OCI-LY3 (cell line): Measurements from ENCODE around the gene TMEM19.

Experiments used
- H2AFZ ChIP-seq: fragments of 200-600, 300-600 bp; shearing (Covaris generic); 2 replicates; pipeline ENCODE4 v1.6.0; 2014; ENCODE audit warnings: antibody characterized with exemption, low read depth, low read length
- H3K27ac ChIP-seq: fragments of 200-600, 300-600 bp; sonication (generic); 2 replicates; pipeline ENCODE4 v1.5.1; 2014; ENCODE audit warnings: mild to moderate bottlenecking, low read length, moderate library complexity, mixed read lengths
- H3K27me3 ChIP-seq: fragments of 200-600, 300-600 bp; sonication (generic); 2 replicates; pipeline ENCODE4 v1.6.1; 2014; ENCODE audit warnings: low read depth, low read length, mixed read lengths
- H3K36me3 ChIP-seq: fragments of 200-600, 300-600 bp; sonication (generic); replicated peaks from 2 replicates; pipeline ENCODE3; 2014; ENCODE audit warnings: low read depth, low read length, mixed read lengths
- H3K4me1 ChIP-seq: fragments of 300-600, 200-600 bp; sonication (generic); 2 replicates; pipeline ENCODE4 v1.6.1; 2014; ENCODE audit warnings: low read length, mixed read lengths
- H3K4me2 ChIP-seq: fragments of 200-600, 300-600 bp; sonication (generic); 2 replicates; pipeline ENCODE4 v1.6.1; 2014; ENCODE audit warnings: low read length, mixed read lengths
- H3K4me3 ChIP-seq: fragments of 300-600, 200-600 bp; sonication (generic); 2 replicates; pipeline ENCODE4 v1.5.1; 2014; ENCODE audit warnings: antibody characterized with exemption, mild to moderate bottlenecking, low read length, moderate library complexity
- H3K79me2 ChIP-seq: fragments of 300-600, 200-600 bp; shearing (Covaris generic); 2 replicates; pipeline ENCODE4 v1.6.1; 2014; ENCODE audit warnings: mild to moderate bottlenecking, low read length, mixed read lengths
- H3K9ac ChIP-seq: fragments of 300-600, 200-600 bp; shearing (Covaris generic); 2 replicates; pipeline ENCODE4 v1.6.0; 2014; ENCODE audit warnings: mild to moderate bottlenecking, low read length, moderate library complexity
- H3K9me3 ChIP-seq: fragments of 200-600, 300-600 bp; shearing (Covaris generic); 2 replicates; pipeline ENCODE4 v1.6.1; 2014; ENCODE audit warnings: low read length, mixed read lengths; ENCODE audit not compliant: insufficient read depth
- H4K20me1 ChIP-seq: fragments of 200-600, 300-600 bp; sonication (generic); 2 replicates; pipeline ENCODE4 v1.6.1; 2016; ENCODE audit warnings: low read length, mixed read lengths; ENCODE audit not compliant: insufficient read depth
- EZH2phosphoT487 ChIP-seq: fragments of 200-600 bp; shearing (Covaris generic); IDR thresholded peaks from 2 replicates; pipeline ENCODE4 v1.6.1; 2018; ENCODE audit warnings: antibody characterized with exemption, mixed run types, low read depth
- TF ChIP-seq, protein P1 (sequence below): fragments of 200-600, 300-600 bp; sonication (generic); IDR thresholded peaks from 2 replicates; pipeline ENCODE4 v1.5.1; 2014; ENCODE audit warnings: antibody characterized with exemption, low read length, low read depth

TMEM19 gene

GRCh38 chr12:71671816-71672215, 14.1 kb upstream of the TMEM19 start:
- no peaks in the 10 kb centered on the region for H3K36me3 ChIP-seq
- no peak for TF ChIP-seq EZH2phosphoT487
- TF ChIP-seq, protein P1, sequence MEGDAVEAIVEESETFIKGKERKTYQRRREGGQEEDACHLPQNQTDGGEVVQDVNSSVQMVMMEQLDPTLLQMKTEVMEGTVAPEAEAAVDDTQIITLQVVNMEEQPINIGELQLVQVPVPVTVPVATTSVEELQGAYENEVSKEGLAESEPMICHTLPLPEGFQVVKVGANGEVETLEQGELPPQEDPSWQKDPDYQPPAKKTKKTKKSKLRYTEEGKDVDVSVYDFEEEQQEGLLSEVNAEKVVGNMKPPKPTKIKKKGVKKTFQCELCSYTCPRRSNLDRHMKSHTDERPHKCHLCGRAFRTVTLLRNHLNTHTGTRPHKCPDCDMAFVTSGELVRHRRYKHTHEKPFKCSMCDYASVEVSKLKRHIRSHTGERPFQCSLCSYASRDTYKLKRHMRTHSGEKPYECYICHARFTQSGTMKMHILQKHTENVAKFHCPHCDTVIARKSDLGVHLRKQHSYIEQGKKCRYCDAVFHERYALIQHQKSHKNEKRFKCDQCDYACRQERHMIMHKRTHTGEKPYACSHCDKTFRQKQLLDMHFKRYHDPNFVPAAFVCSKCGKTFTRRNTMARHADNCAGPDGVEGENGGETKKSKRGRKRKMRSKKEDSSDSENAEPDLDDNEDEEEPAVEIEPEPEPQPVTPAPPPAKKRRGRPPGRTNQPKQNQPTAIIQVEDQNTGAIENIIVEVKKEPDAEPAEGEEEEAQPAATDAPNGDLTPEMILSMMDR, result no peak
- no peak overlapping the region for H3K9ac ChIP-seq
- H3K79me2 ChIP-seq, result no peaks in the 10 kb centered on the region
- H4K20me1 ChIP-seq, result no peaks in the 10 kb centered on the region
- H3K4me3 ChIP-seq, result no peak overlapping the region
- H3K27me3 ChIP-seq, result no peaks in the 10 kb centered on the region
- no peak overlapping the region for H3K27ac ChIP-seq
- no peak overlapping the region for H2AFZ ChIP-seq
- H3K9me3 ChIP-seq, result no peaks in the 10 kb centered on the region
- H3K4me2 ChIP-seq, result no peak overlapping the region
- H3K4me1 ChIP-seq, result no peaks in the 10 kb centered on the region

- no peak overlapping the region for H3K9ac ChIP-seq
- H3K4me2 ChIP-seq, result no peak overlapping the region
- no peaks in the 10 kb centered on the region for H3K27me3 ChIP-seq
- H3K4me1 ChIP-seq, result peaks cover 12% of the 10 kb centered on the region
- H3K27ac ChIP-seq, result no peak overlapping the region
- no peak overlapping the region for H2AFZ ChIP-seq
- no peak overlapping the region for H3K4me3 ChIP-seq
- H3K9me3 ChIP-seq, result no peaks in the 10 kb centered on the region
- no peaks in the 10 kb centered on the region for H4K20me1 ChIP-seq
- H3K79me2 ChIP-seq, result peaks cover 5% of the 10 kb centered on the region; the same call in 1 of the 2 replicates
- no peaks in the 10 kb centered on the region for H3K36me3 ChIP-seq
- TF ChIP-seq, protein P1, result no peak
- TF ChIP-seq EZH2phosphoT487, result no peak
Observed at GRCh38 chr12:71682466-71682865, 3.4 kb upstream of the TMEM19 start.

GRCh38 chr12:71683633-71684032, 2.2 kb upstream of the TMEM19 start:
- no peaks in the 10 kb centered on the region for H3K36me3 ChIP-seq
- H3K27ac ChIP-seq, result no peak overlapping the region
- H3K9ac ChIP-seq, result no peak overlapping the region
- no peaks in the 10 kb centered on the region for H3K9me3 ChIP-seq
- H3K79me2 ChIP-seq, result peaks cover 5% of the 10 kb centered on the region; the same call in 1 of the 2 replicates
- TF ChIP-seq, protein P1, result no peak
- no peak for TF ChIP-seq EZH2phosphoT487
- no peak overlapping the region for H3K4me2 ChIP-seq
- no peak overlapping the region for H3K4me3 ChIP-seq
- H2AFZ ChIP-seq, result no peak overlapping the region
- peaks cover 23% of the 10 kb centered on the region for H3K4me1 ChIP-seq
- H3K27me3 ChIP-seq, result no peaks in the 10 kb centered on the region
- no peaks in the 10 kb centered on the region for H4K20me1 ChIP-seq

- no peaks in the 10 kb centered on the region for H3K36me3 ChIP-seq
- no peaks in the 10 kb centered on the region for H4K20me1 ChIP-seq
- H3K9ac ChIP-seq, result no peak overlapping the region
- peaks cover 23% of the 10 kb centered on the region for H3K4me1 ChIP-seq
- peaks cover 5% of the 10 kb centered on the region; the same call in 1 of the 2 replicates for H3K79me2 ChIP-seq
- no peaks in the 10 kb centered on the region for H3K27me3 ChIP-seq
- TF ChIP-seq EZH2phosphoT487, result no peak
- TF ChIP-seq, protein P1, result no peak
- H3K27ac ChIP-seq, result no peak overlapping the region
- no peak overlapping the region for H3K4me2 ChIP-seq
- no peak overlapping the region for H2AFZ ChIP-seq
- H3K4me3 ChIP-seq, result no peak overlapping the region
- no peaks in the 10 kb centered on the region for H3K9me3 ChIP-seq
Observed at GRCh38 chr12:71684081-71684480, 1.8 kb upstream of the TMEM19 start.
